Measurements from ENCODE around the gene BLOC1S4. TPM values are rescaled to one million over a fixed set of nuclear protein-coding genes. Genes with fewer than 3 reads are reported as not detected.

The BLOC1S4 gene
- 14.9 and 17.7 TPM in 2 replicates for total RNA-seq

DNA sequence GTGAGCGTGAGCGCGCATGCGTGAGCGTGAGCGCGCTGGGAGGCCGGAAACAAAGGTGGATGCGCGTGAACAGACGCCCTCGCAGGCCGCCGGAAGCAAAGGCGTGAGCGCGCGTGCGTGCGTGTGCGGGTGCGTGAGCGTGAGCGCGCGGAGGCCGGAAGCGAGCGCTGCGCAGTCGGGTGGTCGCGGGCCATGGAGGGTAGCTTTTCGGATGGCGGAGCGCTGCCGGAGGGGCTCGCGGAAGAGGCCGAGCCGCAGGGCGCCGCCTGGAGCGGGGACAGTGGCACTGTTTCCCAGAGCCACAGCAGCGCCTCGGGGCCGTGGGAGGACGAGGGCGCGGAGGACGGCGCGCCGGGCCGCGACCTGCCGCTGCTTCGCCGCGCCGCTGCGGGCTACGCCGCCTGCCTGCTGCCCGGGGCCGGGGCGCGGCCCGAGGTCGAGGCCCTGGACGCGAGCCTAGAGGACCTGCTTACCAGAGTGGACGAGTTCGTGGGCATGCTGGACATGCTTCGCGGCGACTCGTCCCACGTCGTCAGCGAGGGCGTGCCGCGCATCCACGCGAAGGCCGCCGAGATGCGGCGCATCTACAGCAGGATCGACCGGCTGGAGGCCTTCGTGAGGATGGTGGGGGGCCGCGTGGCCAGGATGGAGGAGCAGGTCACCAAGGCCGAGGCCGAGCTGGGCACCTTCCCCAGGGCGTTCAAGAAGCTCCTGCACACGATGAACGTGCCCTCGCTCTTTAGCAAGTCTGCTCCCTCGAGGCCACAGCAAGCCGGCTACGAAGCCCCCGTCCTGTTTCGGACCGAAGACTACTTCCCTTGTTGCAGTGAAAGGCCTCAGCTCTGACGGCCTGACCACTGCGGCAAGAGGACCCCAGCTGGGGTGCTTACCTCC lies at the start of gene BLOC1S4:
TSS of gene BLOC1S4 (plus strand) at position 157 of the 894 bp plus-strand sequence. CDS start at position 193, 36 bp downstream.

DNA sequence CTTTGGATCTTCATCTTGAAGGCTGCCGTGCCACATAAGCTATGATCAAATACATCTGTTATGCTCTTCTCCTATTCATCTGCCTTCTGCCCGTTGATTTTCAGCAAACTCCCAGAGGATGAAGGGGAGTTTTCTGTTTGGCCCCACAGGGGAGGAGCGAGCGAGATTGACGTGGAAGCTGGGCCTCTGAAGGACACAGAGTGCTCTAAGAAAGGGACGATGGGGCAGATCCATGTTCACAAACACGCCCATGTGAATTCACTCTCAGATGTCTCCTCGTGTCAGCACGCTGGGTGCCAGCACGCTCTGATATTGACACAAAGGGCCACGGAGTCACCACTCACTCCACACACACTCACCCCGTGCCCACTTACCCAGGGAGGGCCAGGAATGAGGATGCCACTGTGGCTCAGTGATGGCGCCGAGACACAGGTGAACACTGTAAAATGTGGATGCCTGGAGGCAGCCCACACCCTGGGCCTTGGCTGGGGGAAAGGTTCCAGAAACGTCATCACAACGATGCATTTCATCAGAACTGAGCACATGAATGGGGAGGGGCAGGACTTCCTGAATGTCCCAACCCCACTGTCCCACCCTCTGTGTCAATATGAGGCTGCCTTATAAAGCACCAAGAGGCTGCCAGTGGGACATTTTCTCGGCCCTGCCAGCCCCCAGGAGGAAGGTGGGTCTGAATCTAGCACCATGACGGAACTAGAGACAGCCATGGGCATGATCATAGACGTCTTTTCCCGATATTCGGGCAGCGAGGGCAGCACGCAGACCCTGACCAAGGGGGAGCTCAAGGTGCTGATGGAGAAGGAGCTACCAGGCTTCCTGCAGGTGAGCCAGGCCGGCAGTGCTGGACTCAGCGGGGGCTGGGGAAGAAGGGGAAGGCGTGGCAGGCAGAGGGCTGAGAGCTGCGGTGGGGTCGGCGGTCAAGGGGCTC lies 22.5 kb upstream of the BLOC1S4 start, which contains the start of gene S100P:
TSS of gene S100P (plus strand) at position 648 of the 946 bp plus-strand sequence. CDS start at position 703, 55 bp downstream.

DNA sequence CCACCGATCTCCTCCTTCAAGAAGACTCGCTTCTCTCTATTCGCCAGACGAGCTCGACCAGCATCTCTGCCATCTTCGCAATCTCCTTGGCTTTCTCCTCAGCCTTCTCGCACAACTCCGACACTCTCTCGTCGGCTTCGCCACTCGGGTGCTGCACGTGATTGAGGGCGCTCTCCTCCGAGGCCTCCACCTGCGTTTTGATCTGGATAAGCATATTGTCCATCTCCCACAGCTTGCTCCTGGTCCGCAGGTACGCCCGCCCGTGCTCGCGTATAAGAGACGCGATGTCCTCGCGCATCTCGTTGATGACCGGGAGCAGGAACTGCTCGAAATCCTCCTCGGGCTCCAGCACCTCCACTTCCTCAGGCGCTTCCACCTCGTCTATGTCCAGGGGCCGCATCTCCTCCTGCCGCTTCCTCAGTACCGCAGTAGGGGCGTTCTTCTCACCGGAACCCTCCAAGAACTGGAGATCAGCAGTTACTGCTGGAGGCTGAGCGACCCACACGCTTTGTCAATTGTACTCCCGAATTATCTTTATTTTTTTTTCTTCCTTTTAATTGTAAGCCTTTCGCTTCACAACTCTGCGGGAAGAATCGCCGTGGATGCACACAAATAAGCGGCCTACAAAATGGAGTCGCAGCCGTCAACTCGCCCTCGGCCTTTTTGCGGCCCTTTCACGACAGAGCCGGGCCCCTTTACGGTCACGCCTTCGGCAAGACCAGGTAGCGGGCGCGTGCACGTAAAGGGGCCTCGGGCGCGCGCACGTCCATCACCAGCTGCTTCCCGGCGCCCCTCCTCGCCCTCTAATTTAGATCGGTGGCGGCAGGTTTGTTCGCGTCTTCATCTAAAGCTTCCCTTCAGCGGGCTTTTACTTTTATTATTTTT lies 6.5 kb upstream of the BLOC1S4 start, which contains the start of gene MRFAP1L1:
TSS of gene MRFAP1L1 (minus strand) at position 636 of the 885 bp plus-strand sequence. CDS start at position 400, 236 bp downstream.

Other genes with a start within 250 kb of the BLOC1S4 start
- gene PPP2R2C, start 243.6 kb upstream of the BLOC1S4 start, total RNA-seq: 0.24 TPM in 1 of 2 replicates, not detected in the other
- 34.6 and 35.9 TPM in 2 replicates for gene MAN2B2, start 141.0 kb upstream of the BLOC1S4 start, total RNA-seq
- 74.6 and 92.4 TPM in 2 replicates for gene MRFAP1, start 75.5 kb upstream of the BLOC1S4 start, total RNA-seq
- not detected in 2 replicates for gene S100P, start 22.3 kb upstream of the BLOC1S4 start, total RNA-seq
- 34.7 and 44.6 TPM in 2 replicates for gene MRFAP1L1, start 6.3 kb upstream of the BLOC1S4 start, total RNA-seq
- 32.8 and 39.9 TPM in 2 replicates for gene KIAA0232, start 66.6 kb downstream of the BLOC1S4 start, total RNA-seq
- gene TBC1D14, start 193.7 kb downstream of the BLOC1S4 start, total RNA-seq: 43.8 and 59.2 TPM in 2 replicates

Measured in hair follicle dermal papilla cell (primary cell).